DND-41 (cell line): ENCODE data around the gene CARD14.

Source experiments
- CTCF ChIP-seq: IDR thresholded peaks from 2 replicates; pipeline ENCODE4 v1.5.1; 2012; ENCODE audit warnings: borderline replicate concordance, low read length, moderate library complexity, mild to moderate bottlenecking; ENCODE audit not compliant: poor library complexity, severe bottlenecking; ENCODE audit errors: extremely low read depth
- EZH2 ChIP-seq: IDR thresholded peaks from 3 replicates; pipeline ENCODE4 v1.6.1; 2012; ENCODE audit warnings: borderline replicate concordance, low read depth, mild to moderate bottlenecking, moderate library complexity, low read length, inconsistent platforms; ENCODE audit not compliant: severe bottlenecking

DNA sequence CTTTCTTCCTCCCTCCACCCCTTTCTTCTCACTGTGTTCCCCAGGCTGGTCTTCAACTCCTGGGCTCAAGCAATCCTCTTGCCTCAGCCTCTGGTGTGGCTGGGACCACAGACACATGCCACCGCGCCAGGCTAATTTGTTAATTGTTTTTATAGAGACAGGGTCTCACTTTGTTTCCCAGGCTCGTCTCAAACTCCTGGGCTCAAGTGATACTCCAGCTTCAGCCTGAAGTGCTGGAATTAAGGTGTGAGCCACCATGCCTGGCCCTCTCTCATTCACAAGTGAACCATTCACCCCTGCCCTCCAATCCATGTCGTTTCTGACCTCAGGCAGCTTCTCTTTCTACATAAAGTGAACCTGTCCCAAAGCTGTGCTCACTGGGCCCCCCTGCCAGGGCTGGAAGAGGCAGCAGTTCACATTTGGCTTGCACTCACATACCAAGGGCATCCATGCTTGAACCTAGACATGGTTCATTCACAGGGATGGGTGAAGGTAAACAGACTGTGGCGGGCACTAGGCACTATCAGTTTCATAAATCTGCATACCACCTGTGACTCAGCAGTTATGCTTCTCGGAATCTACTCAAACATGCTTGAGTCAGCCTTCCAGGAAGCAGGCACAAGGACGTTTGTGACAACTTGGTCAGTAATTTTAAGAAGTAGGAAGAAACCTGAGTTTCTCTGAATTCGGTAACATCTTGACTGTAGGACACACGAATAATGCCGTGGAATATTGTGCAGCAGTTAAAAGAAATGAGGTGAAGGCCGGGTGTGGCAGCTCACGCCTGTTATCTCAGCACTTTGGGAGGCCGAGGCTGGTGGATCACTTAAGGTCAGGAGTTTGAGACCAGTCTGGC, 84.8 kb downstream of the CARD14 start:
- TF ChIP-seq CTCF, result no peak
- no peak for TF ChIP-seq EZH2
